ENCODE data around the gene EXOC3L1. TPM values are rescaled to one million over a fixed set of nuclear protein-coding genes. Genes with fewer than 3 reads are reported as not detected.

The EXOC3L1 gene
- polyA plus RNA-seq, 1 donor = 4.6 TPM

GRCh38 chr16:67148221-67148620 is 41.7 kb downstream of the EXOC3L1 start:
- DNase-seq = no peak

- DNase-seq = no peak
These were observed 42.3 kb downstream of the EXOC3L1 start for GRCh38 chr16:67147437-67148140.

DNA sequence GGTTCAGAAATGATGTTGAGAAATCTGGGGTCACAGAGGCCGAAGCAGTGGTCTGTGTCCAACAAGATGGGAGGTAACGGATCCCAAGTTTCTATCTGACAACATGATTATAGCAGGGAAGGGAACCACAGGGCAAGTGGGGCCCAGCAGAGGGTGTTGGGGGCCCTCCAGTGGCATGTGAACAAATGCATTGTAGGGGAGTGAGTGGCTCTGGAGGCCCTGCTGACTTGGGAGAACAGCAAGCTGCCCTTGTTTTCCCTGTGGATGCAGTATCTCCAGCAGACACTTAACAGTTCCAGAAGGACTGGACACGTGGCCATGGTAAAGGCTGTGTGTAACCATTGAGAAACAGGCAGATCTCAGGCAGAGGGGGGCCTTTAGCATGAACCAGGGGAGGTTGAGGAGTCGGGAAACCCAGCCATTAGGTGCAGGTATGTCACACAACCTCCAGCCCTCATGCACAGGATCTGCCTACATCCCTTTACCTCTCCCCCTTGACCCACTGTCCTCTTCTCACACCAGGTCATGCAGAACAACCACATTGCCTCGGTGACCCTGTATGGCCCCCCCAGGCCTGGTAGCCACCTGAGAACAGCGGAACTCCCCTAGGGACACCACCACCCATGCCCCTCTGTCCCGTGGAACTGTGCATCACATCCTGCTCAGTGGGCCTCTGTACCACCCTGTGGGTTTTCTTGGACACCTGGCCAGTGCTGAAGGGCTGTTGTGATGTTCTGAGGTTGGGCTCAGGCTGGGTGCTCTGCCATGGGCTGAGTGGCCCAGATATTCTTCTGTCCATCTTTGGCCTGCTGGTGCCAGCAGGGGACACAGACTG is 43.2 kb downstream of the EXOC3L1 start:
- DNase-seq = no peak

GRCh38 chr16:67145746-67146145 is 44.2 kb downstream of the EXOC3L1 start:
- no peak for DNase-seq

GRCh38 chr16:67144943-67145342 is 45.0 kb downstream of the EXOC3L1 start:
- no peak for DNase-seq

DNA sequence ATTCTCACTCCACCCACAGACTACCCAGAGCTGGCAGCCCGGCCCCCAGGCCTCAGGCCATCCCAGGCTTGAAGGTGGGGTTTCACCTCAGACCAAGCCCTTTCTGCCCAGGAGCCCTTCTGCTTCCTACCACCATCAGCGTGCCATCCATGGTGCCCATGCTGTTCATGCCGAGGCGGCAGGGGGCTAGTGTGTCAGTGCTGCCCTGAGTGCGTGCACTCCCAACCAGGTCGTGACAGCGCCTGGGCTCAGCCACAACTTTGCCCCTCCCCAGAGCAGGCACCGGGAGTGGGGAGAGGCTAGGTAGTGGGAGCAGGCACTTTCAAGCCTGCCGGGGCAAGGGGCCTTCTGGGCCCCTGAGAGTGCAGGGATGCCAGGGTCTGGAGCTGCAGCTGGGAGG is 47.6 kb downstream of the EXOC3L1 start:
- DNase-seq = no peak

DNA sequence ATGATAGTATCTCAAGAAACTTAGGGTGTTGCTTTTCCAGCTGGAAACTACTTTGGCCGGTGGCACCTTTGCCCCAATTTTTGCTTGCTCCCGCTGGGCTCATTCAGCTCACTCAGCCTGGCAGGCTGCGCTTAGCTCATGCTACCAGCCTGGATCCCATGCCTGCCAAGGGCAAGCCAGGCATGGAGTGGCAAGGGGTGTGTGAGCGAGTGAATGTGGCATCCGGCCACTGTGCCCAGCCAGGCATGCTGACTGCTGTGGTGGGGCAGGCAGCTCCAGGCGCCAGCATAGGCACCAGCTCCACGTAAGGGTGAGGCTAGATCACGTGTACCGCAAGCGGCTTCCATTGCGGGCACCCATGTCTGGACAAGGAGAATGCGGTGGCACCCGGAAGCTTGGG is 48.5 kb downstream of the EXOC3L1 start:
- no peak for DNase-seq

DNA sequence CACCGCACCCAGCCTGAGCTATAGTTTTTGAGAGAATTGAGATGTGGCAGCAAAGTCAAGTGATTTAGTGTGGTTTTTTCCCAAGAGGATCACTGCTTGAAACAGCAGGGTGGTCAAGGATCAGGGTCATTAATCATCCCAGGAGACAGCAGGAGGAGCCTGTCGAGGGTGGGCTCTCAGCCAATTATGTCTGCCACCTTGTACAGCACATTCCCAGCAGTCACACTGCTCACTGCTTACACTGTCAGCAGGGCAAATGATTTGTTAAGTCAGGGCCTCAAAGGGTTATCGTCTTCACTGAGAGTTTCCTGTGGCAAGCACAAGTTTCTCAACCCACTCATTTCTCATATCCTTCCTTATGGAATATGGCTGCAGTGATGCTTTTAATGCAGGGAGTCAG is 52.3 kb downstream of the EXOC3L1 start:
- no peak for DNase-seq

Other genes starting within 250 kb of the EXOC3L1 start
- 4.1 TPM for gene CES3, start 228.9 kb downstream of the EXOC3L1 start, polyA plus RNA-seq (ENCODE audit: insufficient read length)
- 12.4 TPM for gene CES4A, start 201.5 kb downstream of the EXOC3L1 start, polyA plus RNA-seq (ENCODE audit: insufficient read length)
- 83.8 TPM for gene CBFB, start 161.0 kb downstream of the EXOC3L1 start, polyA plus RNA-seq (ENCODE audit: insufficient read length)
- gene PHAF1, start 80.2 kb downstream of the EXOC3L1 start, polyA plus RNA-seq (ENCODE audit: insufficient read length) = 29.3 TPM
- gene B3GNT9, start 39.1 kb downstream of the EXOC3L1 start, polyA plus RNA-seq (ENCODE audit: insufficient read length) = 6.8 TPM
- gene TRADD, start 30.2 kb downstream of the EXOC3L1 start, polyA plus RNA-seq (ENCODE audit: insufficient read length) = 3.2 TPM
- 2.0 TPM for gene FBXL8, start 30.2 kb downstream of the EXOC3L1 start, polyA plus RNA-seq (ENCODE audit: insufficient read length)
- gene HSF4, start 25.4 kb downstream of the EXOC3L1 start, polyA plus RNA-seq (ENCODE audit: insufficient read length) = 1.5 TPM
- gene NOL3, start 19.6 kb downstream of the EXOC3L1 start, polyA plus RNA-seq (ENCODE audit: insufficient read length) = 6.4 TPM
- 51.5 TPM for gene MATCAP1, start 6.2 kb downstream of the EXOC3L1 start, polyA plus RNA-seq (ENCODE audit: insufficient read length)
- gene E2F4, start 2.0 kb upstream of the EXOC3L1 start, polyA plus RNA-seq (ENCODE audit: insufficient read length) = 55.6 TPM
- 4.7 TPM for gene ELMO3, start 9.0 kb upstream of the EXOC3L1 start, polyA plus RNA-seq (ENCODE audit: insufficient read length)
- gene TMEM208, start 37.0 kb upstream of the EXOC3L1 start, polyA plus RNA-seq (ENCODE audit: insufficient read length) = 35.2 TPM
- 44.5 TPM for gene FHOD1, start 57.3 kb upstream of the EXOC3L1 start, polyA plus RNA-seq (ENCODE audit: insufficient read length)
- gene SLC9A5, start 58.8 kb upstream of the EXOC3L1 start, polyA plus RNA-seq (ENCODE audit: insufficient read length) = 4.9 TPM
- gene PLEKHG4, start 89.4 kb upstream of the EXOC3L1 start, polyA plus RNA-seq (ENCODE audit: insufficient read length) = 14.2 TPM
- gene KCTD19, start 136.6 kb upstream of the EXOC3L1 start, polyA plus RNA-seq (ENCODE audit: insufficient read length) = 1.6 TPM
- gene LRRC36, start 136.7 kb upstream of the EXOC3L1 start, polyA plus RNA-seq (ENCODE audit: insufficient read length) = 8.7 TPM
- gene TPPP3, start 203.4 kb upstream of the EXOC3L1 start, polyA plus RNA-seq (ENCODE audit: insufficient read length) = 42.7 TPM
- 11.5 TPM for gene ZDHHC1, start 226.3 kb upstream of the EXOC3L1 start, polyA plus RNA-seq (ENCODE audit: insufficient read length)
- gene HSD11B2, start 241.0 kb upstream of the EXOC3L1 start, polyA plus RNA-seq (ENCODE audit: insufficient read length) = 40.8 TPM

Measured in left kidney (tissue), 2 donors.